HepG2 (cell line): Measurements from ENCODE around the gene UQCR11. TPM values are rescaled to one million over a fixed set of nuclear protein-coding genes. Genes with fewer than 3 reads are reported as not detected.

Experiments used
- ATF7-NPFF ChIP-seq: sonication (generic); formaldehyde crosslinking; IDR thresholded peaks from 2 replicates; pipeline ENCODE4 v1.8.1; 2023; ENCODE audit warnings: mild to moderate bottlenecking, low read depth, missing genetic modification reagents, moderate library complexity
- ELF3 ChIP-seq: IDR thresholded peaks from 2 replicates; pipeline ENCODE4 v1.6.1; 2016; ENCODE audit warnings: missing genetic modification reagents, missing compliant biosample characterization
- GTF2F1 ChIP-seq: fragments of 150-350 bp; IDR thresholded peaks from 2 replicates; pipeline ENCODE4 v1.6.1; 2014; ENCODE audit warnings: low read length
- HOXA3 ChIP-seq: sonication (generic); formaldehyde crosslinking; IDR thresholded peaks from 2 replicates; pipeline ENCODE4 v1.5.0; 2020; ENCODE audit warnings: missing genetic modification reagents
- KLF12 ChIP-seq: sonication (generic); formaldehyde crosslinking; IDR thresholded peaks from 2 replicates; pipeline ENCODE4 v1.4.0; 2020; ENCODE audit warnings: missing genetic modification reagents, borderline replicate concordance
- NFIB ChIP-seq: sonication (generic); formaldehyde crosslinking; IDR thresholded peaks from 2 replicates; pipeline ENCODE4 v1.9.0; 2021; ENCODE audit warnings: missing genetic modification reagents, mild to moderate bottlenecking, borderline replicate concordance
- ZIK1 ChIP-seq: sonication (generic); formaldehyde crosslinking; IDR thresholded peaks from 2 replicates; pipeline ENCODE4 v1.5.0; 2020; ENCODE audit warnings: mild to moderate bottlenecking, low read depth, missing genetic modification reagents, borderline replicate concordance
- ZNF160 ChIP-seq: sonication (generic); formaldehyde crosslinking; IDR thresholded peaks from 2 replicates; pipeline ENCODE4 v1.8.0; 2022; ENCODE audit warnings: mild to moderate bottlenecking, inconsistent platforms, missing genetic modification reagents
- ZNF460 ChIP-seq: sonication (generic); formaldehyde crosslinking; IDR thresholded peaks from 2 replicates; pipeline ENCODE4 v1.5.1; 2020; ENCODE audit warnings: missing genetic modification reagents, mild to moderate bottlenecking, borderline replicate concordance
- ZNF563 ChIP-seq: sonication (generic); formaldehyde crosslinking; IDR thresholded peaks from 2 replicates; pipeline ENCODE4 v1.8.0; 2022; ENCODE audit warnings: mild to moderate bottlenecking, moderate library complexity, missing genetic modification reagents
- ZNF720 ChIP-seq: sonication (generic); formaldehyde crosslinking; IDR thresholded peaks from 2 replicates; pipeline ENCODE4 v1.4.0; 2020; ENCODE audit warnings: missing genetic modification reagents
- ZNF772 ChIP-seq: sonication (generic); formaldehyde crosslinking; IDR thresholded peaks from 2 replicates; pipeline ENCODE4 v1.5.0; 2020; ENCODE audit warnings: mild to moderate bottlenecking, missing genetic modification reagents
- polyA plus RNA-seq, 8 experiments: library from polyadenylated mRNA; depleted of rRNA in 3 of 8; stranded (reverse) in 7 of 8; unstranded in 1 of 8; fragments of >200 nt; fragmentation: Illumina TruSeq in 4 of 8; extraction: Trizol in 4 of 8; gene quantifications; 2 replicates each; pipeline versions ENCODE4 v1.2.1 to v1.2.3, GENCODE V29; 2011 to 2016; ENCODE audit warnings: low read depth in 4 of 8, missing spikeins in 1 of 8, mixed read lengths in 1 of 8; ENCODE audit not compliant: insufficient read depth in 1 of 8
- total RNA-seq, 5 experiments: library from RNA; depleted of rRNA; stranded (reverse); fragments of >200 nt; fragmentation: Illumina TruSeq; extraction: Trizol; gene quantifications; 2 replicates each; pipeline ENCODE4 v1.2.3, GENCODE V29; 2016; ENCODE audit warnings: low read depth in 1 of 5
- TF ChIP-seq, protein P1 (sequence below): sonication (generic); formaldehyde crosslinking; IDR thresholded peaks from 2 replicates; pipeline ENCODE4; 2020; ENCODE audit warnings: missing genetic modification reagents, mild to moderate bottlenecking, borderline replicate concordance
- TF ChIP-seq, protein P2 (sequence below): sonication (generic); formaldehyde crosslinking; IDR thresholded peaks from 2 replicates; pipeline ENCODE4 v1.4.0; 2020; ENCODE audit warnings: missing genetic modification reagents
- TF ChIP-seq, protein P3 (sequence below): sonication (generic); formaldehyde crosslinking; IDR thresholded peaks from 2 replicates; pipeline ENCODE4 v1.5.1; 2020; ENCODE audit warnings: mild to moderate bottlenecking, moderate library complexity, missing genetic modification reagents
- TF ChIP-seq, protein P4 (sequence below): sonication (generic); formaldehyde crosslinking; IDR thresholded peaks from 2 replicates; pipeline ENCODE4 v1.8.0; 2022; ENCODE audit warnings: mild to moderate bottlenecking, missing genetic modification reagents
- TF ChIP-seq, protein P5 (sequence below): sonication (generic); formaldehyde crosslinking; IDR thresholded peaks from 2 replicates; pipeline ENCODE4 v1.5.0; 2020; ENCODE audit warnings: mild to moderate bottlenecking, missing genetic modification reagents

UQCR11 gene
- total and polyA plus RNA-seq, 2 of the 13 experiments (the other 11 are each of a cell fraction or from before 2014, with no cell fraction given) = 125 to 214 TPM

DNA sequence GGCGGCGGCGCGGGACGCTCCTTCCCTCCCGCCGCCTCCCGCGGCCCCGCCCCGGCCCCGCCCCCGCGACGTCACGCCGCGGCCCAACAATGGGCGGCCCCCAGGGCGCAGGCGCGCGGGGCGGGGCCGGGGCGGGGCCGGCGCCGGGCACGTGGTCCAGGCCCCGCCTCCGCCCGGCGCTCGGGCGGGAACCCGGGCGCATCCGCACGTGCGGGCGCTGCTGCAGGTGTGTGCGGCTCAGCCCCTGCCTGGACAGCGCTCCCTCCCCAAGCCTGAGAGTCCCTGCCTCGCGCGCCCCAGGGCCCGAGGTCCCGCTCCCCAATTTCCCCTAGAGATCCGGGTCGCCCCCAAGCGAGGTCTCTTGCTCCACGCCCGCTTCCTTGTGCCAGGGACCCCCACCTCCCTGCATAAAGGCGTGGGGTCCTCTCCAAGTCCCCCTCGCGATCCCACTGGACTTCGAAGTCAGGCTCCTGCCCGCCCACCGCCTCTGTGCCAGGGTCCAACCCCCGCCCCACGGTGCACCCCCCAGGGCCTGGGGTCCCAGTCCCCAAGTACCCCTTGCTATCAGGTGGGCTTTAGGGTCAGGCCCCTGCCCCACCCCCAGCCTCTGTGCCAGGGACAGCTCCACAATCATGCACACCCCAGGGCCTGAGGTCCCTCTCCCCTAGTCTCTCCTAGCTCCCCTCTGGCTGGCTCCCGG, 36.8 kb downstream of the UQCR11 start, which contains the start of gene MEX3D (continued):
- TF ChIP-seq, protein P1, sequence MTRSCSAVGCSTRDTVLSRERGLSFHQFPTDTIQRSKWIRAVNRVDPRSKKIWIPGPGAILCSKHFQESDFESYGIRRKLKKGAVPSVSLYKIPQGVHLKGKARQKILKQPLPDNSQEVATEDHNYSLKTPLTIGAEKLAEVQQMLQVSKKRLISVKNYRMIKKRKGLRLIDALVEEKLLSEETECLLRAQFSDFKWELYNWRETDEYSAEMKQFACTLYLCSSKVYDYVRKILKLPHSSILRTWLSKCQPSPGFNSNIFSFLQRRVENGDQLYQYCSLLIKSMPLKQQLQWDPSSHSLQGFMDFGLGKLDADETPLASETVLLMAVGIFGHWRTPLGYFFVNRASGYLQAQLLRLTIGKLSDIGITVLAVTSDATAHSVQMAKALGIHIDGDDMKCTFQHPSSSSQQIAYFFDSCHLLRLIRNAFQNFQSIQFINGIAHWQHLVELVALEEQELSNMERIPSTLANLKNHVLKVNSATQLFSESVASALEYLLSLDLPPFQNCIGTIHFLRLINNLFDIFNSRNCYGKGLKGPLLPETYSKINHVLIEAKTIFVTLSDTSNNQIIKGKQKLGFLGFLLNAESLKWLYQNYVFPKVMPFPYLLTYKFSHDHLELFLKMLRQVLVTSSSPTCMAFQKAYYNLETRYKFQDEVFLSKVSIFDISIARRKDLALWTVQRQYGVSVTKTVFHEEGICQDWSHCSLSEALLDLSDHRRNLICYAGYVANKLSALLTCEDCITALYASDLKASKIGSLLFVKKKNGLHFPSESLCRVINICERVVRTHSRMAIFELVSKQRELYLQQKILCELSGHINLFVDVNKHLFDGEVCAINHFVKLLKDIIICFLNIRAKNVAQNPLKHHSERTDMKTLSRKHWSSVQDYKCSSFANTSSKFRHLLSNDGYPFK (CRISPR knock-in tag) = no peak
- TF ChIP-seq GTF2F1 (no peak), ZIK1 (CRISPR knock-in tag) (peak; percentile 63; the same call in 1 of the 2 replicates), NFIB (CRISPR knock-in tag) (no peak), HOXA3 (CRISPR knock-in tag) (peak; percentile 72), ATF7-NPFF (CRISPR knock-in tag) (peak; percentile 92), ZNF720 (CRISPR knock-in tag) (no peak), ZNF772 (CRISPR knock-in tag) (0 out of 2 replicates have a peak, but pooled peaks have one; percentile 63), ELF3 (CRISPR knock-in tag) (0 out of 2 replicates have a peak, but pooled peaks have one; percentile 24), ZNF563 (CRISPR knock-in tag) (peak; percentile 92; the same call in 1 of the 2 replicates), ZNF460 (CRISPR knock-in tag) (no peak), KLF12 (CRISPR knock-in tag) (peak; percentile 64), ZNF160 (CRISPR knock-in tag) (peak; percentile 64; the same call in 1 of the 2 replicates)
- TF ChIP-seq, protein P2, sequence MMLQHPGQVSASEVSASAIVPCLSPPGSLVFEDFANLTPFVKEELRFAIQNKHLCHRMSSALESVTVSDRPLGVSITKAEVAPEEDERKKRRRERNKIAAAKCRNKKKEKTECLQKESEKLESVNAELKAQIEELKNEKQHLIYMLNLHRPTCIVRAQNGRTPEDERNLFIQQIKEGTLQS = peak; percentile 60; the same call in 1 of the 2 replicates
- TF ChIP-seq, protein P3, sequence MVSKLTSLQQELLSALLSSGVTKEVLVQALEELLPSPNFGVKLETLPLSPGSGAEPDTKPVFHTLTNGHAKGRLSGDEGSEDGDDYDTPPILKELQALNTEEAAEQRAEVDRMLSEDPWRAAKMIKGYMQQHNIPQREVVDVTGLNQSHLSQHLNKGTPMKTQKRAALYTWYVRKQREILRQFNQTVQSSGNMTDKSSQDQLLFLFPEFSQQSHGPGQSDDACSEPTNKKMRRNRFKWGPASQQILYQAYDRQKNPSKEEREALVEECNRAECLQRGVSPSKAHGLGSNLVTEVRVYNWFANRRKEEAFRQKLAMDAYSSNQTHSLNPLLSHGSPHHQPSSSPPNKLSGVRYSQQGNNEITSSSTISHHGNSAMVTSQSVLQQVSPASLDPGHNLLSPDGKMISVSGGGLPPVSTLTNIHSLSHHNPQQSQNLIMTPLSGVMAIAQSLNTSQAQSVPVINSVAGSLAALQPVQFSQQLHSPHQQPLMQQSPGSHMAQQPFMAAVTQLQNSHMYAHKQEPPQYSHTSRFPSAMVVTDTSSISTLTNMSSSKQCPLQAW (CRISPR knock-in tag) = 0 out of 2 replicates have a peak, but pooled peaks have one; percentile 30
- TF ChIP-seq, protein P4, sequence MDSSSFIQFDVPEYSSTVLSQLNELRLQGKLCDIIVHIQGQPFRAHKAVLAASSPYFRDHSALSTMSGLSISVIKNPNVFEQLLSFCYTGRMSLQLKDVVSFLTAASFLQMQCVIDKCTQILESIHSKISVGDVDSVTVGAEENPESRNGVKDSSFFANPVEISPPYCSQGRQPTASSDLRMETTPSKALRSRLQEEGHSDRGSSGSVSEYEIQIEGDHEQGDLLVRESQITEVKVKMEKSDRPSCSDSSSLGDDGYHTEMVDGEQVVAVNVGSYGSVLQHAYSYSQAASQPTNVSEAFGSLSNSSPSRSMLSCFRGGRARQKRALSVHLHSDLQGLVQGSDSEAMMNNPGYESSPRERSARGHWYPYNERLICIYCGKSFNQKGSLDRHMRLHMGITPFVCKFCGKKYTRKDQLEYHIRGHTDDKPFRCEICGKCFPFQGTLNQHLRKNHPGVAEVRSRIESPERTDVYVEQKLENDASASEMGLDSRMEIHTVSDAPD (CRISPR knock-in tag) = no peak
- TF ChIP-seq, protein P5, sequence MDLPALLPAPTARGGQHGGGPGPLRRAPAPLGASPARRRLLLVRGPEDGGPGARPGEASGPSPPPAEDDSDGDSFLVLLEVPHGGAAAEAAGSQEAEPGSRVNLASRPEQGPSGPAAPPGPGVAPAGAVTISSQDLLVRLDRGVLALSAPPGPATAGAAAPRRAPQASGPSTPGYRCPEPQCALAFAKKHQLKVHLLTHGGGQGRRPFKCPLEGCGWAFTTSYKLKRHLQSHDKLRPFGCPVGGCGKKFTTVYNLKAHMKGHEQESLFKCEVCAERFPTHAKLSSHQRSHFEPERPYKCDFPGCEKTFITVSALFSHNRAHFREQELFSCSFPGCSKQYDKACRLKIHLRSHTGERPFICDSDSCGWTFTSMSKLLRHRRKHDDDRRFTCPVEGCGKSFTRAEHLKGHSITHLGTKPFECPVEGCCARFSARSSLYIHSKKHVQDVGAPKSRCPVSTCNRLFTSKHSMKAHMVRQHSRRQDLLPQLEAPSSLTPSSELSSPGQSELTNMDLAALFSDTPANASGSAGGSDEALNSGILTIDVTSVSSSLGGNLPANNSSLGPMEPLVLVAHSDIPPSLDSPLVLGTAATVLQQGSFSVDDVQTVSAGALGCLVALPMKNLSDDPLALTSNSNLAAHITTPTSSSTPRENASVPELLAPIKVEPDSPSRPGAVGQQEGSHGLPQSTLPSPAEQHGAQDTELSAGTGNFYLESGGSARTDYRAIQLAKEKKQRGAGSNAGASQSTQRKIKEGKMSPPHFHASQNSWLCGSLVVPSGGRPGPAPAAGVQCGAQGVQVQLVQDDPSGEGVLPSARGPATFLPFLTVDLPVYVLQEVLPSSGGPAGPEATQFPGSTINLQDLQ (CRISPR knock-in tag) = peak; percentile 73; the same call in 1 of the 2 replicates
